Middle frontal gyrus (tissue), 1 donor: ENCODE data around the gene ACTL6B.

ENCODE experiments used
- DNase-seq: peaks from one replicate; pipeline ENCODE4 v3.0.0-alpha.2; 2015; ENCODE audit warnings: low spot score; ENCODE audit errors: extremely low spot score

ACTL6B gene

GRCh38 chr7:100602889-100603725, 53.1 kb downstream of the ACTL6B start:
- no peak for DNase-seq

- no peak for DNase-seq
Observed at GRCh38 chr7:100600730-100601038, 55.6 kb downstream of the ACTL6B start.

- DNase-seq, result no peak
Observed at GRCh38 chr7:100599911-100600729, 56.1 kb downstream of the ACTL6B start.

- DNase-seq, result no peak
Observed at GRCh38 chr7:100598425-100598824, 57.8 kb downstream of the ACTL6B start.

GRCh38 chr7:100595188-100595587, 61.1 kb downstream of the ACTL6B start:
- no peak for DNase-seq
